Motor neuron (in vitro differentiated cells): ENCODE measurements around the gene LEFTY1. TPM values are rescaled to one million over a fixed set of nuclear protein-coding genes. Genes with fewer than 3 reads are reported as not detected.

ENCODE experiments used
- ATAC-seq, 8 experiments: fragments of 200-7000 bp; cut with Tn5 transposase; replicated peaks in 6 of 8; 2 replicates each; pipeline ENCODE4 v1.8.0; 2021; ENCODE audit warnings: mild to moderate bottlenecking in 8 of 8, moderate library complexity in 8 of 8
- H3K27ac ChIP-seq, 2 donors: fragments of 250-450 bp; sonication (Bioruptor Pico); 2 replicates each; pipeline ENCODE4 v1.9.0; 2021; ENCODE audit warnings: antibody characterized with exemption in 2 of 2, mild to moderate bottlenecking in 2 of 2, moderate library complexity in 1 of 2
- H3K4me1 ChIP-seq, 2 donors: fragments of 250-450 bp; sonication (Bioruptor Pico); replicated peaks in 1 of 2; 2 replicates each; pipeline ENCODE4 v1.6.1; 2021; ENCODE audit warnings: antibody characterized with exemption in 2 of 2, mild to moderate bottlenecking in 2 of 2, moderate library complexity in 1 of 2
- H3K4me3 ChIP-seq, 5 donors: fragments of 250-450 bp; sonication (Bioruptor Pico); 2 replicates each; pipeline ENCODE4 v1.9.0; 2021; ENCODE audit warnings: antibody characterized with exemption in 5 of 5, mild to moderate bottlenecking in 5 of 5, moderate library complexity in 4 of 5
- WGBS, 10 experiments: fragments of 450-650 bp; shearing (Covaris generic); methylation state at CpG; one replicate each; pipeline ENCODE4 v1.0.0; 2022; 5-methylcytosine and 5-hydroxymethylcytosine counted together
- in situ Hi-C, 9 experiments: fragments of 400-800 bp; cut with MboI; loops; one replicate each; pipeline ENCODE4 v1.15.0; 2021; ENCODE audit warnings: low sequenced_read_pairs in 9 of 9, low pct_unique_long_range_greater_than_20kb in 2 of 9; ENCODE audit not compliant: unreplicated experiment in 9 of 9
- total RNA-seq, 8 experiments: library from RNA; unstranded; fragments of 300-600 nt; gene quantifications; 2 replicates each; pipeline versions ENCODE4 v1.2.3 to v1.2.4, GENCODE V29; 2022

The LEFTY1 gene
- total RNA-seq, 8 experiments from 2014 or later = 0.31 to 1.4 (median 0.83) TPM; not detected in 2

DNA sequence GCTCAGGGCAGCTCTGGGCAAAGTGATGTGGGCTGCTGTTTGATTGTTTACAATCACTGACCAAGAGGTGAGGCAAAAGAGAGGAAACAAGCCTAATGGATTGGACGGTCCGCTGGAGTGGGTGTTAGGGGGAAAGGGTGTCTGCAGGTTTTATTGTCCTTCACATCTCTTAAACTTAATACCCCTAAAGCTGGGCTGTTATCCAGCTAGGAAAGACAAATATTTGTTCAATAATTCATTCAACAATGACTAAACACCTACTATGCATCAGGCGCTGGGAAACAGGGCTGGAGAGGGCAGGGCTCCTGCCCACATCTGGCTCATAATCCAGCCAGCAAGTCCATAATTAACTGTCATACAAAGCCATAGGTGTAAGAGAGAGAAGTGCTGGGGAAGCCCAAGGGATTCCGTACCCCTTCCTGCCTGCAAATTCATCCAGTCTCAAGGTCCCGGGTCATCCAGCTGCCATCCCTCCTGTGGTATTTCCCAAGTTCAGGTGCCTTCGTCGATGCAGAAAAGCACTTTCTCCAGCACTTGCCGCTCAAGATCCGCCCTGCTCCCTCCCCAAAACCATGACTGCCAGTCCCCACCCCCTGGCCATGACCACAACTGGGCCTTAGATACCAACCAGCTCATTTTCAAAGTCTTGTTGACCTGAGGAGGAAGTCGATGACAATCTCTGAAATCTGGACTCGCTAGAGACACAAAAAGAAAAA is 17.4 kb downstream of the LEFTY1 start:
- in situ Hi-C loops = loop anchor here in 1 of 9 experiments (25.0 kb wide), 1 partner anchor 109 kb away; no protein-coding TSS in a partner anchor
- 71 to 100% (median 83%) methylated on average over 1 to 9 of the region's 11 CpGs; no CpG with 5 or more reads in 1 of the 10 experiments for WGBS, 10 experiments
- ATAC-seq = peak in 2 of 8 experiments; percentile 26 to 53

DNA sequence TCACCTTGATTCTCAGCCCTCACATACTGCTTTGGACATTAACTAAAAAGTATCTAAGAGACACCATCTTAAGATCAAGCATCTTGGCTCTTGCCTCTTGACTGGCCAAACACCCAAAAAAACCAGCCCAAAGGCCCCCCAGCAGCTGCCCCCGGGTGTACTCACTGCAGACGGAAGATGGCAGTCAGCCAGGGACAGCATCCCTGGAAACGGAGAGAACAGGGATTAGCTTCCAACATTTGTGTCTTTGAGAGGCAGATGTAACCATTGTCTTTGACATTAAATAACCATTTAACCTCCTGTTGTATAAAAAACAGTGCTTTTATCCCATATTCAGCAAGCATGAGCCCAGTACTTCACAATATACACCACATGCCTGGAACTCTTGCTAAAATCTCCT is 18.0 kb downstream of the LEFTY1 start:
- Histone ChIP-seq H3K4me1 (peaks cover 0 to 12% of the 10 kb centered on the region in 2 donors), H3K4me3 (no peak overlapping the region), H3K27ac (no peak overlapping the region)
- in situ Hi-C loops = loop anchor here in 1 of 9 experiments (25.0 kb wide), 1 partner anchor 109 kb away; no protein-coding TSS in a partner anchor
- 48 to 100% (median 65%) methylated on average over 1 to 3 of the region's 3 CpGs; no CpG with 5 or more reads in 5 of the 10 experiments for WGBS, 10 experiments
- ATAC-seq = peak in 3 of 8 experiments; percentile 45 to 79 (median 55)

More for the DNA sequence above, 17.4 kb downstream of the LEFTY1 start:
- no peak overlapping the region for H3K27ac ChIP-seq
- H3K4me1 ChIP-seq = peaks cover 0 to 12% of the 10 kb centered on the region in 2 donors
- no peak overlapping the region for H3K4me3 ChIP-seq

DNA sequence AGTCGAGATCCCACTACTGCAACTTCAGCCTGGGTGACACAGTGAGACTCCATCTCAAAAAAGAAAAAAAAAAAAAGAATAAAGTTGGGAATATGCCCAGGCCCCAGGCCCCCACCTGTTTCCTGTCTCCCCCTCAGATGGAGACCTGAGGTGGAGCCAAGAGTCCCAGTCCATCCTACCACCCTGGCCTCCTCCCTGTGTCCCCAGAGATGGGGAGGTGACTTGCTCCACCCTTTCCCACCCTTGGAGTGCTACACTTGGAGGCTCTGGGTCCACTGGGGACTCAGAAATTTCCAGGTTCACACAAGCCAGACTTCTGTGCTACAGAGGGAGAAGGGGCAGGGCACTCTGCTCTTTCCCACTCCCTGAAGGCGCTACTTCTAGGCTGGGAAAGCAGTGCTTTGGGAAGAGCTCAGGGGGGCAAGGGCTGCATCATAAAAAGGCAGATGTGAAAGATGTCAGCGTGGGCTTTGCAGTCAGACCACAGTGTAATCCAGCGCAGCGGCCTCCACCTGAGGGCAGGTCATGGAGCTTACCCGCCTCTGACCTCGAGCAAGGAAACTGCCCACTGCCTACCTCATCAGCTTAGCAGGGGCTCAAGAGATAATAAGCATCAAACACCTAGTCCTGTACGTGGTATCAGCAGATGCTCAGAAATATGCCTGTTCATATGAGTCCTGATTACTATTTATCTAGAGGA is 20.2 kb downstream of the LEFTY1 start:
- 80 to 100% (median 89%) methylated on average over 1 to 8 of the region's 8 CpGs; no CpG with 5 or more reads in 2 of the 10 experiments for WGBS, 10 experiments
- H3K27ac ChIP-seq = no peak overlapping the region
- H3K4me3 ChIP-seq = no peak overlapping the region
- ATAC-seq = no peak
- H3K4me1 ChIP-seq = peaks cover 3 to 12% of the 10 kb centered on the region in 2 donors
- in situ Hi-C loops = loop anchor here in 1 of 9 experiments (25.0 kb wide), 1 partner anchor 106 kb away; no protein-coding TSS in a partner anchor

DNA sequence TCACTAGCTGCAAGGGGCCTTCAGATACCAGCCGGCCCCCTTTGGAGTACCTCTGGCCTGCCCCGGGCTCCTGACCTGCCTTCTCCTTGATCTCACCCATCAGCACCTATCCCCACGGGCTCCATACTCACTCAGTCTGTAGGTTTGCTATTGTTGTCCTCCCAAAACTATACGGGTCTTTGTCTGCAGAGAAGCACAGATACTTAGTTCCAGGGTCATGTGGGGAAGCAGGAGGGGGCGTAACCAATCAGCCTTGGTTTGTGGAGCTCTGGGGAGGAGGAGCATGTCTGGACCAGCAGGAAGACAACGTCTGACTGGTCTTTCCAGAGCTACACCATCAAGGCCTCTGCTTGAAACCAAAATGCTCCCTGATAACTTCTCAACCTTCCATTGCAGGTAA is 22.0 kb downstream of the LEFTY1 start:
- H3K4me3 ChIP-seq = no peak overlapping the region
- 54 to 91% (median 67%) methylated on average over 2 to 4 of the region's 6 CpGs; no CpG with 5 or more reads in 6 of the 10 experiments for WGBS, 10 experiments
- H3K27ac ChIP-seq = no peak overlapping the region
- H3K4me1 ChIP-seq = peaks cover 3 to 12% of the 10 kb centered on the region in 2 donors
- ATAC-seq = no peak
- in situ Hi-C loops = loop anchor here in 1 of 9 experiments (25.0 kb wide), 1 partner anchor 105 kb away; no protein-coding TSS in a partner anchor

DNA sequence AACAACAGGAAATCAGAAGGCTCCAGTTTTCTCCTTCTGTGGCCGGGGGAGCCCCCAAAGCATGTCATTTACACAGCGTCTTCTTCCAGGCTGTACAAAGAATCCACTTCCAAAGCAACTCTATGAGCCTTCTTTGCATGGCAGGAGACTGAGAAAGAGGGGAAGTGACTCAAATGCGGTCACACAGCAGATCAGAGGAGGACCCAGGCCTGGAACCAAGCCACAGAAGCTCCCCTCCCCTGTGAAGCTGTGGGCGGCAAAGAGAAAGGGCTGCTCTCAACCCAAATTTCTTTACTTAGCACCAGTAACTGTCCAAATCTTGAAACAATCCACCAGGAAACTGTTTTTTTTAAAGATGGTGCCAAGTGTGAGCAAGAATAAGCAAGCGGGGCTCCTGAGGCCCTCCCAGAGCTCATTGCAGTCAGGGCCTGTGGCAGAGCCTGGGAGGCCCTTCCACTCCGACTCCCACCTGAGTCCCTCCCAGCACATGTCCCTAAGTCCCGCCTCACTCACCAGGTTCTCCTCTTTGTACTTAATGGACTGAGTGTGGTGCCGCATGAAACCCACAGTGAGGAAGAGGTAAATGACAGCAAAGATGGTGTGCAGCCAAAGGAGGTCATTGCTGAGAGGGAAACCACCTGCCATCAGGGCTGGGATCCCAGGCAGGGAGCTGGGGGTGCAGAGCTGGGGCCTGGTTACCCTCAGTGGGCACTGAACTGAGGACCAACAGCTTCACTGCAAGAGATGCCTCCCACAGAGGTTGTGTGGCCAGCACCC is 22.7 kb downstream of the LEFTY1 start:
- Histone ChIP-seq H3K27ac (no peak overlapping the region), H3K4me3 (no peak overlapping the region), H3K4me1 (peaks cover 3 to 7% of the 10 kb centered on the region in 2 donors)
- 60 to 100% (median 93%) methylated on average over 1 to 6 of the region's 8 CpGs; no CpG with 5 or more reads in 1 of the 10 experiments for WGBS, 10 experiments
- ATAC-seq = peak in 1 of 8 experiments; percentile 29
- in situ Hi-C loops = loop anchor here in 1 of 9 experiments (25.0 kb wide), 1 partner anchor 104 kb away; no protein-coding TSS in a partner anchor

DNA sequence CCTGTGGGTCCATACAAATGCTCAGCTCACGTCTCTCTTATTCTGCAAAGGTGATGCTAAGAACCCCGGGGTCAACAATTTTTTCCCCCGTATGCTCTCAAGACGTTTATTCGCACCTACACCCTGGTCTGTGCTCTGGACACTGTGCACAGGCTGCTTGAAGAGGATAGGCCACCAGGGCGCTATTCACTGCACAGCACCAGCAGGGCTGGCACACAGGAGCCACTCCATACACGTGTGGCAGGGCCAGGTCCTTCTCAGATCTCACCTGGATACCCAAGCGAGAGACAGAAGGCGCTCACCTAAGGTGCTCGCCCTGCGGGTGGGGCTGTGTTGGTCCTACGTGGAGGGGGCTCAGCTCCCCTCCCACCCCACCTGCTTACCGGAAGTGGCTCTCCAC is 23.4 kb downstream of the LEFTY1 start:
- Histone ChIP-seq H3K4me3 (no peak overlapping the region), H3K27ac (no peak overlapping the region), H3K4me1 (peaks cover 0 to 3% of the 10 kb centered on the region in 2 donors)
- 88 to 100% (median 95%) methylated on average over 1 to 10 of the region's 13 CpGs; no CpG with 5 or more reads in 4 of the 10 experiments for WGBS, 10 experiments
- ATAC-seq = no peak
- in situ Hi-C loops = loop anchor here in 1 of 9 experiments (25.0 kb wide), 1 partner anchor 103 kb away; no protein-coding TSS in a partner anchor

DNA sequence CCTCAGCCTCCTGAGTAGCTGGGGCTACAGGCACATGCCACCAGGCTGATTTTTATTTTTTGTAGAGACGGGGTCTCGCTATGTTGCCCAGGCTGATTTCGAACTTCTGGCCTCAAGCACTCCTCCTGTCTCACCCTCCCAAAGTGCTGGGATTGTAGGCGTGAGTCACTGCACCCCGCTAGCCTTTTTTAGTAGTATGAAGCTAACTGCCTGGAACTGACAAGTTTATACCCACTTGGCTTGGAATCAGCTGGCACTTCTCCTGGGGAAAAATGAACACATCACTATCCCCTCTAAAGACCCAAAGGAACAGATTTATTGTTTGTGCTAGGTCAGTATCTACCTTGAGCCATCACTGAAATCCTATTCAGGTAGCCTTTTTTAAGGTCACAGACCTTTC is 25.8 kb downstream of the LEFTY1 start:
- Histone ChIP-seq H3K4me3 (no peak overlapping the region), H3K4me1 (peaks cover 0 to 3% of the 10 kb centered on the region in 2 donors), H3K27ac (no peak overlapping the region)
- 75 to 100% (median 100%) methylated on average over 2 to 5 of the region's 5 CpGs; no CpG with 5 or more reads in 5 of the 10 experiments for WGBS, 10 experiments
- ATAC-seq = no peak
- in situ Hi-C loops = loop anchor here in 1 of 9 experiments (25.0 kb wide), 1 partner anchor 101 kb away; no protein-coding TSS in a partner anchor

DNA sequence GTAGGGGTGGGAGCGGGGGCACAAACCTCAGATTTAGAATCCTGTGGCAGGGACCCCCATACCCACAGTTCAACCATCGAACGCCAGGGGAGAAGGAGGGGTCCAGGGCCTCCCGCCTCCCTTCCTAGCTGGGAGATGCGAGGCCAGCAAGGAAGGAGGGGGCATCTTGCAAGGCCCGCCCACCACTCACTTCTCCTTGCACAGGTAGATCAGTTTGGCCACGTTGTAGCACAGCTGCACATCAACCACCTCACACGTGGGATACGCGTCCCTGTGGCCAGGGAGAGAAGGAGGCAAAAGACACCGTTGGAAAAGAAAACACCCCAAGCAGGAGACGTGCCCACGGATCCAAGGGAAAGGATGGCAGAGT is 26.4 kb downstream of the LEFTY1 start:
- H3K4me1 ChIP-seq = peaks cover 3 to 5% of the 10 kb centered on the region in 2 donors
- 77 to 100% (median 94%) methylated on average over 1 to 8 of the region's 13 CpGs; no CpG with 5 or more reads in 4 of the 10 experiments for WGBS, 10 experiments
- no peak overlapping the region for H3K27ac ChIP-seq
- in situ Hi-C loops = loop anchor here in 1 of 9 experiments (25.0 kb wide), 1 partner anchor 100 kb away; no protein-coding TSS in a partner anchor
- ATAC-seq = no peak
- no peak overlapping the region for H3K4me3 ChIP-seq

DNA sequence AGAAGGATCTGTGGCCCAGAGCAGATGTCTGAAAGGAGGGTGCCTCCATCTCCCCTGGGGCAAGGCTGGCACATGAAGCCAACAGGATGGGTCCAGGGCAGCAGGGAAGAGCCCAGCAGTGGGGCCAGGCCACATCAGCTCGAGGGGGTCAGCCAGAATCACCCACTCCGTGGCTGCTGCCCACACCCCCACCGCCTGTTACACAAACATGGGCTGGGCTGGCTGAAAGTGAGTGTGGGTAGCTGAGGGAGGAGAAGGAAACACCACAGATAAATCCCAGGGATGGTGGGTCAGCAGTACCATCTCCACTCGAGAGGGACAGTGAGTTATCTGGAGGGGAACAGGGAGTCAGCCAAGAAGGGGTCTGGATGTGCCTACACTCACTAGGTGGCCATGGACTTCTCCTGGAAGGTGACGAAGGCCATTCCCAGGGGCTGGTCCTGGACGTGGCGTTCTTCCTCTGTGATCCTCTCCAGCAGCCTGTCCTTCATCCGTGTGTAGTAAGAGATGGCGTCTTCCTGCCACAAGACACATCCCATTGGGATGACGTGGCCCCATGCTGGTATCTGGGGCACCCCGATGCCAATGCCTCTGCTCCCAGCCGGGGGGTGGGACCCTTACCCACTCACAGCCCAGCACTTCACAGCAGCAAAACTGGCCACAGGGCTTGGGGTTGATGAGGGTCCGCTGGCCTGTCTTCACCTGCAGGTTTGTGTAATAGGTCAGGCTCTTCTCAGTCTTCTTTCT is 26.9 kb downstream of the LEFTY1 start:
- in situ Hi-C loops = loop anchor here in 1 of 9 experiments (25.0 kb wide), 1 partner anchor 100 kb away; no protein-coding TSS in a partner anchor
- no peak for ATAC-seq
- WGBS, 10 experiments = 20 to 100% (median 79%) methylated on average over 1 to 10 of the region's 13 CpGs; no CpG with 5 or more reads in 4 of the 10 experiments
- no peak overlapping the region for H3K27ac ChIP-seq
- no peak overlapping the region for H3K4me3 ChIP-seq
- peaks cover 3 to 6% of the 10 kb centered on the region in 2 donors for H3K4me1 ChIP-seq

DNA sequence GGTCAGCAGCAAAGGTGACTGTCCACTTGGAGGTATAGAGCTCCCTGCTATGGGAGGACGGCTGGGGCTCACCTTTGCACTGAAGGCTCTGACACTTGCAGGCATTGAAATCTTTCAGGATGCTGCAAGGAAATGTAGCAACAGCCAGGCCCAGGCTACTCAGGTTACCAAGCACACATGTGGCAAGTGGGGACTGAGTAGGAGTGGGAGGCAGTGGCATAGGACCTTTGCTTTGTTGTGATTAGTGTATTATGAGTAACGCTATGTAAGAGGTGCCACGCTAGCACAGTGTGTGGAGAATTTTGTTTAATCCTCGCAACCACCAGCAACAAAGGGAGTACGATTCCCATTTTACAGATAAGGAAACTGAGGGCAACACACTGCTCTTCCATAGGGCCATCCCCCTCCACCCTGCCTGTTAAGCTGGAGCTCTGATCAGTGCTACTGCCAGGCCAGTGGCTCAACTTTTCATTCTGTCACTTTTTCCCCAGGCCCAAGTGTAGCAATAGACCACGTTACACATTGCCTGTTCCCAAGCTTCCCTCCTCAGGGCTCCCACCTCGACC is 28.0 kb downstream of the LEFTY1 start:
- Histone ChIP-seq H3K27ac (no peak overlapping the region), H3K4me1 (peaks cover 3 to 13% of the 10 kb centered on the region in 2 donors), H3K4me3 (no peak overlapping the region)
- WGBS, 10 experiments = 73 to 100% (median 95%) methylated on average over 1 to 6 of the region's 7 CpGs; no CpG with 5 or more reads in 2 of the 10 experiments
- ATAC-seq = no peak
- in situ Hi-C loops = loop anchor here in 1 of 9 experiments (25.0 kb wide), 1 partner anchor 99 kb away; no protein-coding TSS in a partner anchor

DNA sequence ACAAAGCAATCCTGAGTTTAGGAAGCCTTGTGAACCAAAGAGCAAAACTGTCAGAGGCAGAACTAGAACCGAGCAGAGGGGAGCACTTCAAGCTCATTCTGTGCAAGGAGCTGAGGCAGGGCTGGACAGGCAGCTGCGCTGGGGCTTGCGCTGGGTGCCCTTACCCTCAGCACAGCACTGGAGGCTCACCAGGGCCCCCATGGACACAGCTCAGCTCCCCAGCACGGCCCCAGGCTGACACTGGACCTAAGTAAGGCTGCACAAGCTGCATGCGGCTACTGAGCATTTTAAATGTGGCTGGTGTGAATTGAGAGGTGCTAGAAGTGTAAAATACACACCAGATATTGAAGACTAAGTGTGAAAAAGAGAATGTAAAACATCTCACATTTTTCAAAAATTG is 28.8 kb downstream of the LEFTY1 start:
- 57 to 93% (median 85%) methylated on average over 1 to 5 of the region's 5 CpGs; no CpG with 5 or more reads in 4 of the 10 experiments for WGBS, 10 experiments
- in situ Hi-C loops = loop anchor here in 1 of 9 experiments (25.0 kb wide), 1 partner anchor 98 kb away; no protein-coding TSS in a partner anchor
- Histone ChIP-seq H3K4me1 (peaks cover 3 to 13% of the 10 kb centered on the region in 2 donors), H3K27ac (no peak overlapping the region), H3K4me3 (no peak overlapping the region)
- no peak for ATAC-seq
